HepG2 (cell line): ENCODE data around the gene CTDP1.

Experiments used
- ASH2L ChIP-seq: fragments of 300-600, 200-600 bp; sonication (generic); IDR thresholded peaks from 2 replicates; pipeline ENCODE4 v1.7.0; 2017; ENCODE audit warnings: low read depth, mild to moderate bottlenecking, moderate library complexity, mixed read lengths, low read length; ENCODE audit not compliant: insufficient read length
- CBFB ChIP-seq: sonication (generic); formaldehyde crosslinking; IDR thresholded peaks from 2 replicates; pipeline ENCODE4 v1.4.0; 2020; ENCODE audit warnings: missing genetic modification reagents
- DRAP1 ChIP-seq: IDR thresholded peaks from 2 replicates; pipeline ENCODE4 v1.6.1; 2016; ENCODE audit warnings: missing genetic modification reagents, missing compliant biosample characterization
- FOXO4 ChIP-seq: sonication (generic); formaldehyde crosslinking; conservative IDR thresholded peaks from 2 replicates; pipeline ENCODE4 v1.8.1; 2023; ENCODE audit warnings: missing genetic modification reagents
- RAD21 ChIP-seq: fragments of 450-650 bp; formaldehyde crosslinking; IDR thresholded peaks from 2 replicates; pipeline ENCODE4 v1.5.0; 2020; ENCODE audit warnings: mild to moderate bottlenecking
- WIZ ChIP-seq: sonication (generic); formaldehyde crosslinking; IDR thresholded peaks from 2 replicates; pipeline ENCODE4 v1.5.1; 2020; ENCODE audit warnings: mild to moderate bottlenecking, missing genetic modification reagents
- ZBTB7A ChIP-seq: sonication (generic); formaldehyde crosslinking; IDR thresholded peaks from 2 replicates; pipeline ENCODE4 v1.8.0; 2022; ENCODE audit warnings: mild to moderate bottlenecking, missing genetic modification reagents
- ZNF337 ChIP-seq: sonication (generic); formaldehyde crosslinking; IDR thresholded peaks from 2 replicates; pipeline ENCODE4 v1.5.1; 2020; ENCODE audit warnings: missing genetic modification reagents, low read depth, mild to moderate bottlenecking, borderline replicate concordance
- ZNF7 ChIP-seq: IDR thresholded peaks from 2 replicates; pipeline ENCODE4 v1.6.1; 2016; ENCODE audit warnings: missing biosample characterization, missing genetic modification reagents
- ZNF883 ChIP-seq: sonication (generic); formaldehyde crosslinking; IDR thresholded peaks from 2 replicates; pipeline ENCODE4 v1.5.1; 2020; ENCODE audit warnings: mild to moderate bottlenecking, missing genetic modification reagents; ENCODE audit errors: not compliant biosample characterization
- TF ChIP-seq, protein P1 (sequence below): sonication (generic); formaldehyde crosslinking; IDR thresholded peaks from 2 replicates; pipeline ENCODE4 v1.4.0; 2020; ENCODE audit warnings: mild to moderate bottlenecking, missing genetic modification reagents

DNA sequence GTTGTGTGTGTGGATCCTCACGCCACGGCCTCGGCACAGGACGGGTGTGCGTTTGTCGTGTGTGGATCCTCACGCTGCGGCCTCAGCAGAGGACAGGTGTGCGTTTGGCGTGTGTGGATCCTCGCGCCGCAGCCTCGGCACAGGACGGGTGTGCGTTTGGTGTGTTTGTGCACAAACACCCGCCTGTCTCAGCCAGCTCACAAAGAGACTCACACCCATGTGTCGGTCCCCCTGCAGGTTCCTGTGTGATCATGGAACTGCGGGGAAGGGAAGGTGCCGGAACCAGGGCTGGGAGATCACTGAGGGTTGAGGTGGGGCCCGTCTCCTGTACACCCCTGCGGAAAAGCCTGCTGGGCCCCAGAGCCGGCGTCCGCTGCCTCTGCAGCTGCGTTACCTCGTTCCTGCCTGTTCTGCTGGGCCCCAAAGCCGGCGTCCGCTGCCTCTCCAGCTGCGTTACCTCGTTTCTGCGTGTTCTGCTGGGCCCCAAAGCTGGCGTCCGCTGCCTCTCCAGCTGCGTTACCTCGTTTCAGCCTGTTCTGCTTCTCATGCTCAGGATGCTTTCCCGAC lies 53.6 kb downstream of the CTDP1 start:
- no peak for TF ChIP-seq ZNF7 (CRISPR knock-in tag)
- no peak for TF ChIP-seq ZNF883 (CRISPR knock-in tag)
- TF ChIP-seq DRAP1 (CRISPR knock-in tag): no peak
- TF ChIP-seq WIZ (CRISPR knock-in tag): no peak
- TF ChIP-seq FOXO4: no peak
- no peak for TF ChIP-seq ASH2L
- TF ChIP-seq, protein P1, sequence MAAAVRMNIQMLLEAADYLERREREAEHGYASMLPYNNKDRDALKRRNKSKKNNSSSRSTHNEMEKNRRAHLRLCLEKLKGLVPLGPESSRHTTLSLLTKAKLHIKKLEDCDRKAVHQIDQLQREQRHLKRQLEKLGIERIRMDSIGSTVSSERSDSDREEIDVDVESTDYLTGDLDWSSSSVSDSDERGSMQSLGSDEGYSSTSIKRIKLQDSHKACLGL: no peak
- TF ChIP-seq ZBTB7A (CRISPR knock-in tag): no peak
- TF ChIP-seq CBFB (CRISPR knock-in tag): no peak
- no peak for TF ChIP-seq RAD21 (CRISPR knock-in tag)
- no peak for TF ChIP-seq ZNF337 (CRISPR knock-in tag)
